Activated CD4-positive, CD25-positive, alpha-beta regulatory T cell treated with anti-CD3 and anti-CD28 coated beads, Interleukin-2, amount 50 U/mL, for 24 hours (primary cell): ENCODE results near the gene RFC1.
"Not testable (repeated sequence)": the region's sequence is repeated elsewhere in the genome, so short reads cannot be mapped to it uniquely, and the experiment has no call there.

ENCODE experiments used
- ATAC-seq, 2 donors: fragments of 150-1000 bp; cut with Tn5 transposase; one replicate each; pipeline ENCODE4 v1.10.0; 2021; ENCODE audit warnings: mild to moderate bottlenecking in 1 of 2, moderate library complexity in 1 of 2

Gene RFC1

GRCh38 chr4:39353478-39354253 lies 12.5 kb downstream of the RFC1 start:
- peak; percentile 87 to 88 for ATAC-seq

DNA sequence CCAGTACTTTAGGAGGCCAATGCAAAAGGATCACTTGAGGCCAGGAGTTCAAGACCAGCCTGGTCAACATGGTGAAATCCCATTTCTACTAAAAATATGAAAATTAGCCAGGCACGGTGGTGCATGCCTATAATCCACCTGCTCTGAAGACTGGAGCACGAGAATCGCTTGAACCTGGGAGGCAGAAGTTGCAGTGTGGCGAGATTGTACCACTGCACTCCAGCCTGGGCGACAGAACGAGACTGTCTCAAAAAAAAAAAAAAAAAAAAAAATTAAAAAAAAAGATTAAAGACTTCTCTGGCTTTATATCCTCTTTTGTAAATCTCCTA lies 13.0 kb downstream of the RFC1 start:
- ATAC-seq = not testable (repeated sequence)

- ATAC-seq = no peak
Measured at GRCh38 chr4:39349326-39349725, 16.8 kb downstream of the RFC1 start.

GRCh38 chr4:39348371-39349315 lies 17.5 kb downstream of the RFC1 start:
- no peak for ATAC-seq

DNA sequence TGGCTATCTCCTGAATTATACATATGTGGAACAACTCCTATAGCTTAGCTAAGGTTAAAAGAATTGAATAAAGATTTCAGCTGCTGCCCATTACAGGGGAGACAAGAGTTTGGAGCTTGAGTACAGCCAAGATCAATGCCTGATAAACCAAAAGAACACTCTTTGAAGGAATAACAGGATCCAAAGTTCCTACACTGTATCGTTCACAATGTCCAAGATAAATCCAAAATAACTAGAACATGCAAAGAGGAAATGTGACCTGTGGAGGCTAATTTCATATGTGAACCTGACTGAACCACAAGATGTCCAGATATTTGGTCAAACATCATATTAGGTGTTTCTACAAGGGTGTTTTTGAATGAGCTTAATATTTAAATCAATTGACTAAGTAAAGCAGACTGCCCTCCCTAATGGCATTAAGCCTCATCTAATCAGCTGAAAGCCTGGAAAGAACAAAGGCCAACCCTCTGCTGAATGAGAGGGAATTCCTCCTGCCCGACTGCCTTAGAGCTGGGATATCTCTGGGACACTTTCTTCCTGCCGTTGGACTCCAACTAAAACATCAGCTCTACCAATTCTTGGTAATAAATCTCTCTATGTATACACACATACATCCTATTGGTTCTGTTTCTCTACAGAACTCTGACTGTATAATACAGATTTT lies 19.2 kb downstream of the RFC1 start:
- ATAC-seq = no peak

GRCh38 chr4:39342731-39343130 lies 23.4 kb downstream of the RFC1 start:
- no peak for ATAC-seq

DNA sequence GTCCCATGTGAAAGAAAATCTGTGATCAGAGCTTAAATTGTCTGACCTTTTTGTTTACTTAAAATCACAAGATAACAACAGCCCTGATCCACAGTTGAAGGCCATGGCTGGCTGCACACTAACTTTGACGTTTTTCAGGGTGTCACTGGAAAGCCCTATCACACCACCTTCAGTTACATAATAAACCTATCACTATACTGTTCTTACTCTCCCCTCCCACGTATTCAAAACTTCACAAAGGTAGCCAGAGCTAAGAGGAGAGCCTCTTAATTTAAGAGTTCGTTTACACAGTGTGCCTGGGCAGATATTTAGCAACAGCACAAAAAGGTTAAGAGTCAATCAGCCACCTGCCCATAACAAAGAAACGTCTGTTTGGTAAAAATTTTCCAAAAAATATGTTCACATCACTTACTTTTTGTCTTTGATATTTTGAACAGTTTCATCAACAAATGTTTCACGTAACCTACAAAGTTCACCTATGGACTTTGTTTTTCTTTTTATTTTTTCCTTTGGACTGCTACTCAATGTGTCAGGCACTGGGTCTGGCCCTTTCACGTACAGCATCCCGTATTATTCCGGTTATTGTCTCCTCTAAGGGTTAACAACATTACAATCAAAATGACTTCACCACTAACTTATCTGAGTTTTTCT lies 25.0 kb downstream of the RFC1 start:
- peak in 1 of 2 donors; percentile 68 for ATAC-seq

DNA sequence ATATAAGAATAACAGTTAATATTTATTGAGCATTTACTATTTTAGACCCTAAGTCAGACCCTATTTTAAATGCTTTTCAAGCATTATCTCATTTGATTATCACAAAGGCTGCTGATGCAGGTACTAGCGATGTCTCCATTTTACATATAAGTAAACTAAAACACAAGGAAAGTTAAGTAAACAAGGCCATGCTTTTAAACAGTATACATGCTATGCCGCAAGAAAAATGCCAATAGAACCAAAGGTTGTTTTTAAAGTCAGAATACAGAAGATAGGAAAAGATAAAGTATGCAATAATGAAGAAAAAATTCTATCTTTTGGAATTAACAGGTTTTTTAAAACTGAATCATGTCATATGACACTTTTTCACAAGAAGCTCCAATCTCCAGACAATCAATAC lies 26.2 kb downstream of the RFC1 start:
- ATAC-seq = no peak

- no peak for ATAC-seq
Measured at GRCh38 chr4:39337841-39338240, 28.3 kb downstream of the RFC1 start.

DNA sequence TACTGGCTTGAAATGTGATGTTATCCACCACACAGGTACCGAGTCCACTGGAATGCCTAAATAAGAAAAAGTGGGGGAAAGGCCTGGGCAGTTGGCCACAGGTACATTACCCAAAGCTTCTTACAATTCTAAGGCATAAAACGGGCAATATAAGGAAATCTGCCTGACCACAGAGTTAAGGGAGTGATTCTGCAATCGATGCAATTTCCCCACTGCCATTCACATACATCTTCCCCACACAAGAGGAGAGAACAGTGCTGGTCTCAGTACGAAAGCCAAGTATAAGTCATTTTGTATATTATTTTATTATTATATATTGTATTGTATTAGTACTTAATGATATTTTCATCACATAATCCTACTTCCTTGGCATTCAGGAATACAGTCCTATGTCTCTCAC lies 30.6 kb downstream of the RFC1 start:
- ATAC-seq = no peak

DNA sequence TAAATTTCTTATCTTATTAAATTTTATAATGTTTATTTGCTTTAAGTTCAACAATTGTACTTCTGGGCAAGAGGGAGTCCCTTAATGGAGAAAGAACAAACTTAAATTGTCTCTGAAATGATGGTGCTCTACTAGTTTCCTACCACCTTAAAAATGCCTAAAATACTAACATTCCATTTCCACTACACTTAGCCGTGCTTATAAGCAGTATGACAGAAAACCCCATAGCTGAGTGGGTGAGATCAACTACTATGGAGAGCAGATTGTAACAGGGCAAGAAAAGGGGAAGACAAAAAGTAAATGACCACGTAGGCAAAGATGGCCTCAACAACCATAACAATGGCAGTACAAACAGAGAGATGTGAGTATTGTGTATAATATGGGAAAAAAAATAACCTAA lies 35.0 kb downstream of the RFC1 start:
- no peak for ATAC-seq

- no peak for ATAC-seq
Measured at GRCh38 chr4:39330353-39330752, 35.8 kb downstream of the RFC1 start.

DNA sequence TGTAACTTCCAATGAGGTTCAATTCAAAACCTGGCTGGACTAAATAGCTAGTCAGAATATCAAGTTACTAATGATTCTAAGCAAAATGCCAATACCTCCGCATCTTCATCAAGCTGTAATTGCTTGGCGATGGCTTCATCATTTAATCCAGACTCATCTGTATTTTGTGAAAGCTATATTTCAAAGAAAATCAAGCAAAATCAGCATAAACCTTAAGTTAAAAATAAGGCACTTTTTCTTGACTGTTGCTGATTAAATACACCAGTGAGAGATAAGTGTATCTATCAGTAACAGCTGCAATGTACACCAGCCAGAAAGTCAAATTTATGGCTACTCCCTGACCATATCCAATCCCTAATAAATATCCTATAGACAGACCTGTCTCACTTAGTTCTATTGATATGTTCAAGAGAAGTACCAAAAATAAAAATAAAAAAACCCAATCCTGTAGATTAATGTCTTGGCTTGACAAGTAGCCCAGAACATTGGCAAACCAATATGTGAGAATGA lies 39.6 kb downstream of the RFC1 start:
- ATAC-seq = no peak

- ATAC-seq = no peak
Measured at GRCh38 chr4:39324897-39325613, 41.1 kb downstream of the RFC1 start.

DNA sequence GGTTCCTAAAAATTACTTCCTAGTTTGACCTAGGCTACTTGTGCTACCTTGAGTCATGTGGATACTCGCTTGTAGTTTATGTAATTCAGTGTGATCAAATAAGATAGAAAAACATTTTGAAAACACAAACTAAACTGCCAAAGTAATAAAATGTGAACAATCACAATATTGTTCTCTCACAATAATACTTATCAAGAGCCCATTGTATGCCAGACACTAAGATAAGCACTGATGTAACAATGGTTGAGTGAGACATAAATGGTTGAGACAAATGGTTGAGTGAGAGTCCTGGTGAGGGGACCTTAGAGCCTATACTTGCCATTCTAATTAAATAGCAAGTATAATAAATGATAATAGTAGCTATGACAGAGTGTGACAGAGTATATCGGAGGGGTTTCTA lies 41.7 kb downstream of the RFC1 start:
- no peak for ATAC-seq

DNA sequence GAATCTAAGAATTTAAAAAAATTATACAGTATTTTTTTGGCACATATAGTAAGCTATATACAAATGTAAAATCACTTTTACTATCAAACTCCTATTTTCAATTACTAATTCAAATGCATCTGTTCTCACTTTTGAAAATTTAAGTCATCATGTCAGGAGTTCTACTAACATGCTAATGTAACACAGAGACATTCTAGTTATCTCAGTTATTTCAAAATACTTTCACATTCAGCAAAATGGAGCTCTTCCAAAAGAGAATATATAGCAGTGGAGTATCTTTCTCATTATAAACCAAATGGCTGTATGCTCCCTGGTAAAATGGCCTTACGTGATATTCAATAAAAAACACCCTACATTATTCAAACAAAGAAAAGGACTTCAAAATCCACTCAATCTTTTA lies 42.3 kb downstream of the RFC1 start:
- ATAC-seq = no peak

GRCh38 chr4:39320381-39321115 lies 45.6 kb downstream of the RFC1 start:
- ATAC-seq = no peak

- ATAC-seq = no peak
Measured at GRCh38 chr4:39319676-39320075, 46.5 kb downstream of the RFC1 start.

DNA sequence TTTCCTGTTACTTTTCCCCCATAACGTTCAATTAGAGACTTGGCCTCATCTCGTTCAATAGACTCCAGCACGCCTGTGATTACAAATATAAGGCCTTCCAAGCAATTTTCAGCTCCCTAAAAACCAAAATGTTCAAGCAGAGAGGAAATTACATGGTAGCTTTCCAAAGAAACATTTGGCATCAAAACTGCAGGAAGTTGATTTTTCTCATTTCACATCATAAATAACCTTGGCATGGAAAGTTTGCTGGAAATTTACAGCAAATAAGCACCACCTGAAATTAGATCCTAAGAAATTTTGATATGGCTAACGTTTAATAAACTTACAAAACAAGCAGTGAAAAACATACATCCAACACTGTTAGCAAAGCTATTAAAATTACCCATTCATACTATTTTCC lies 53.3 kb downstream of the RFC1 start:
- ATAC-seq = no peak

DNA sequence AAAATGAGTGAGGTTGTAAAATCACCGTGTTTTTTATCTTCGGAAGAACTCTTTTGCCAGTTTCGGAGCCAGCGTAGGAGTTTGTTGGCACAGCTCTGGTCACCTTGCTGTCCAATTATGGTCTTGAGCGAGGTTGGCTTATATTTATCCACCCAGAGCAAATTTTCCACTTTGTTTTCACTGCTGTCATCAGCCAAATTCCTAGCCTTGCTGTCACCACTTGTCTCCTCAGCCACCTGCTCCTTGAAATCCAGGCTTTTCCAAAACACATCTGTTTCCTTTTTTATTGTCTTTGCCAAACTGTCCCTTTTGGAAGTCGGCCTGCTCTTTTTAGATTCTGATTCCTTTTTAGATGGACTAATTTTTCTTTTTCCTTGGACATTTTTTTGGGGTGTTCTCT lies 57.6 kb downstream of the RFC1 start:
- ATAC-seq = no peak

GRCh38 chr4:39305912-39306677 lies 60.1 kb downstream of the RFC1 start:
- no peak for ATAC-seq
